ENCODE results near the gene OR11H6.

GRCh38 chr14:20209595-20209994 is 13.9 kb upstream of the OR11H6 start:
- TF ChIP-seq, protein P1, sequence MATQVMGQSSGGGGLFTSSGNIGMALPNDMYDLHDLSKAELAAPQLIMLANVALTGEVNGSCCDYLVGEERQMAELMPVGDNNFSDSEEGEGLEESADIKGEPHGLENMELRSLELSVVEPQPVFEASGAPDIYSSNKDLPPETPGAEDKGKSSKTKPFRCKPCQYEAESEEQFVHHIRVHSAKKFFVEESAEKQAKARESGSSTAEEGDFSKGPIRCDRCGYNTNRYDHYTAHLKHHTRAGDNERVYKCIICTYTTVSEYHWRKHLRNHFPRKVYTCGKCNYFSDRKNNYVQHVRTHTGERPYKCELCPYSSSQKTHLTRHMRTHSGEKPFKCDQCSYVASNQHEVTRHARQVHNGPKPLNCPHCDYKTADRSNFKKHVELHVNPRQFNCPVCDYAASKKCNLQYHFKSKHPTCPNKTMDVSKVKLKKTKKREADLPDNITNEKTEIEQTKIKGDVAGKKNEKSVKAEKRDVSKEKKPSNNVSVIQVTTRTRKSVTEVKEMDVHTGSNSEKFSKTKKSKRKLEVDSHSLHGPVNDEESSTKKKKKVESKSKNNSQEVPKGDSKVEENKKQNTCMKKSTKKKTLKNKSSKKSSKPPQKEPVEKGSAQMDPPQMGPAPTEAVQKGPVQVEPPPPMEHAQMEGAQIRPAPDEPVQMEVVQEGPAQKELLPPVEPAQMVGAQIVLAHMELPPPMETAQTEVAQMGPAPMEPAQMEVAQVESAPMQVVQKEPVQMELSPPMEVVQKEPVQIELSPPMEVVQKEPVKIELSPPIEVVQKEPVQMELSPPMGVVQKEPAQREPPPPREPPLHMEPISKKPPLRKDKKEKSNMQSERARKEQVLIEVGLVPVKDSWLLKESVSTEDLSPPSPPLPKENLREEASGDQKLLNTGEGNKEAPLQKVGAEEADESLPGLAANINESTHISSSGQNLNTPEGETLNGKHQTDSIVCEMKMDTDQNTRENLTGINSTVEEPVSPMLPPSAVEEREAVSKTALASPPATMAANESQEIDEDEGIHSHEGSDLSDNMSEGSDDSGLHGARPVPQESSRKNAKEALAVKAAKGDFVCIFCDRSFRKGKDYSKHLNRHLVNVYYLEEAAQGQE (IDR thresholded peaks at IDR 0.05; ENCODE audit: insufficient replicate concordance, low read depth), result no peak
- TF ChIP-seq POLR2AphosphoS5 (IDR thresholded peaks at IDR 0.05; ENCODE audit: low read depth) (no peak), CTCF (IDR thresholded peaks at IDR 0.05; ENCODE audit: insufficient read depth, low read length) (no peak), SPI1 (IDR thresholded peaks at IDR 0.05; ENCODE audit: borderline replicate concordance, low read depth) (no peak), GABPA (IDR thresholded peaks at IDR 0.05; ENCODE audit: low read depth) (no peak)
